HuH-7 (cell line): Measurements from ENCODE around the gene CCNE1.

Experiments used
- DNase-seq: peaks from one replicate; pipeline ENCODE4 v3.0.0; 2011; ENCODE audit warnings: low spot score

Gene CCNE1

GRCh38 chr19:29844891-29845573, 33.2 kb downstream of the CCNE1 start:
- DNase-seq = peak; percentile 84

- DNase-seq = no peak
Observed at GRCh38 chr19:29845574-29846176, 33.9 kb downstream of the CCNE1 start.

- no peak for DNase-seq
Observed at GRCh38 chr19:29849208-29849607, 37.4 kb downstream of the CCNE1 start.

- DNase-seq = no peak
Observed at GRCh38 chr19:29850482-29850881, 38.7 kb downstream of the CCNE1 start.

GRCh38 chr19:29851769-29852521, 40.2 kb downstream of the CCNE1 start:
- no peak for DNase-seq

GRCh38 chr19:29854033-29854432, 42.2 kb downstream of the CCNE1 start:
- no peak for DNase-seq

GRCh38 chr19:29855087-29855486, 43.3 kb downstream of the CCNE1 start:
- no peak for DNase-seq

- DNase-seq = no peak
Observed at GRCh38 chr19:29855741-29856500, 44.1 kb downstream of the CCNE1 start.

GRCh38 chr19:29858000-29858596, 46.3 kb downstream of the CCNE1 start:
- no peak for DNase-seq

- DNase-seq = no peak
Observed at GRCh38 chr19:29858621-29859020, 46.8 kb downstream of the CCNE1 start.

GRCh38 chr19:29860492-29860891, 48.7 kb downstream of the CCNE1 start:
- no peak for DNase-seq

- DNase-seq = no peak
Observed at GRCh38 chr19:29861574-29861973, 49.8 kb downstream of the CCNE1 start.

GRCh38 chr19:29866011-29866410, 54.2 kb downstream of the CCNE1 start:
- DNase-seq = no peak

GRCh38 chr19:29867984-29868383, 56.2 kb downstream of the CCNE1 start:
- no peak for DNase-seq

GRCh38 chr19:29871143-29871542, 59.4 kb downstream of the CCNE1 start:
- no peak for DNase-seq

- peak; percentile 70 for DNase-seq
Observed at GRCh38 chr19:29872224-29872731, 60.5 kb downstream of the CCNE1 start.

- peak; percentile 80 for DNase-seq
Observed at GRCh38 chr19:29873024-29873800, 61.4 kb downstream of the CCNE1 start.
